OCI-LY1 (cell line): ENCODE measurements around the gene ARHGDIB.
A peak's percentile ranks its signal among the peaks of the same experiment; 100 is the strongest.

Experiments used
- H2AFZ ChIP-seq: fragments of 200-600 bp; sonication (generic), shearing (Covaris generic); 2 replicates; pipeline ENCODE4 v1.6.0; 2014; ENCODE audit warnings: antibody characterized with exemption, mild to moderate bottlenecking, low read length
- H3F3A ChIP-seq: fragments of 200-600 bp; sonication (generic), shearing (Covaris generic); 2 replicates; pipeline ENCODE4 v1.6.0; 2014; ENCODE audit warnings: mild to moderate bottlenecking, antibody characterized with exemption, low read length, moderate library complexity; ENCODE audit not compliant: insufficient read depth
- H3K27ac ChIP-seq: fragments of 200-600 bp; sonication (generic); 2 replicates; pipeline ENCODE4 v1.5.1; 2014; ENCODE audit warnings: low read length, mixed run types, mild to moderate bottlenecking, low read depth; ENCODE audit not compliant: poor library complexity, severe bottlenecking
- H3K27me3 ChIP-seq: fragments of 200-600 bp; sonication (generic); 2 replicates; pipeline ENCODE4 v1.6.0; 2014; ENCODE audit warnings: antibody characterized with exemption, mild to moderate bottlenecking, low read length, moderate library complexity; ENCODE audit not compliant: insufficient read depth
- H3K36me3 ChIP-seq: fragments of 200-600 bp; sonication (generic); 2 replicates; pipeline ENCODE4 v1.6.1; 2014; ENCODE audit warnings: mild to moderate bottlenecking, antibody characterized with exemption, low read length, moderate library complexity, mixed read lengths; ENCODE audit not compliant: insufficient read depth
- H3K4me1 ChIP-seq: fragments of 200-600 bp; sonication (generic); 2 replicates; pipeline ENCODE4 v1.5.1; 2014; ENCODE audit warnings: mild to moderate bottlenecking, low read length, moderate library complexity; ENCODE audit not compliant: insufficient read depth, severe bottlenecking
- H3K4me2 ChIP-seq: fragments of 200-600 bp; sonication (generic), shearing (Covaris generic); 2 replicates; pipeline ENCODE4 v1.6.1; 2014; ENCODE audit warnings: low read length
- H3K4me3 ChIP-seq: fragments of 200-600 bp; sonication (generic); 2 replicates; pipeline ENCODE4 v1.5.1; 2014; ENCODE audit warnings: low read length, low read depth, mild to moderate bottlenecking, mixed read lengths; ENCODE audit not compliant: poor library complexity, severe bottlenecking
- H3K79me2 ChIP-seq: fragments of 200-600 bp; shearing (Covaris generic); 2 replicates; pipeline ENCODE4 v1.6.1; 2016; ENCODE audit warnings: mixed run types, low read length, mixed read lengths; ENCODE audit not compliant: insufficient read depth
- H3K9ac ChIP-seq: fragments of 200-600 bp; sonication (generic), shearing (Covaris generic); 2 replicates; pipeline ENCODE4 v1.6.1; 2014; ENCODE audit warnings: mild to moderate bottlenecking, low read length, mixed read lengths
- H3K9me2 ChIP-seq: fragments of 200-600 bp; sonication (generic), shearing (Covaris generic); 2 replicates; pipeline ENCODE4 v1.6.1; 2014; ENCODE audit warnings: low read depth, mild to moderate bottlenecking, low read length, mixed read lengths
- H3K9me3 ChIP-seq: fragments of 200-600 bp; shearing (Covaris generic); 2 replicates; pipeline ENCODE4 v1.6.1; 2014; ENCODE audit warnings: low read length, mixed read lengths
- H4K20me1 ChIP-seq: fragments of 200-600 bp; sonication (generic), shearing (Covaris generic); 2 replicates; pipeline ENCODE4 v1.6.0; 2016; ENCODE audit warnings: mild to moderate bottlenecking, low read length; ENCODE audit not compliant: insufficient read depth
- EZH2 ChIP-seq: fragments of 200-600 bp; sonication (generic), shearing (Covaris generic); IDR thresholded peaks from 2 replicates; pipeline ENCODE4 v1.8.0; 2017; ENCODE audit warnings: borderline replicate concordance, mixed run types, mild to moderate bottlenecking, antibody characterized with exemption, low read length, moderate library complexity, mixed read lengths
- TF ChIP-seq, protein P1 (sequence below): fragments of 200-600 bp; sonication (generic), shearing (Covaris generic); IDR thresholded peaks from 2 replicates; pipeline ENCODE4 v1.5.1; 2017; ENCODE audit warnings: mild to moderate bottlenecking, antibody characterized with exemption, low read length, moderate library complexity, mixed read lengths

The ARHGDIB gene

GRCh38 chr12:14937014-14937413 lies 24.4 kb downstream of the ARHGDIB start:
- Histone ChIP-seq H3K79me2 (no peaks in the 10 kb centered on the region), H3K36me3 (peaks cover 22% of the 10 kb centered on the region), H3K4me1 (peaks cover 7% of the 10 kb centered on the region), H2AFZ (no peak overlapping the region), H3K4me2 (no peak overlapping the region), H3K9me2 (no peaks in the 10 kb centered on the region), H3K4me3 (no peak overlapping the region), H3K9ac (no peak overlapping the region), H3K27ac (no peak overlapping the region), H3F3A (peaks cover 7% of the 10 kb centered on the region; the same call in 1 of the 2 replicates), H3K9me3 (no peaks in the 10 kb centered on the region), H3K27me3 (no peaks in the 10 kb centered on the region), H4K20me1 (no peaks in the 10 kb centered on the region)
- TF ChIP-seq EZH2, result no peak
- TF ChIP-seq, protein P1, sequence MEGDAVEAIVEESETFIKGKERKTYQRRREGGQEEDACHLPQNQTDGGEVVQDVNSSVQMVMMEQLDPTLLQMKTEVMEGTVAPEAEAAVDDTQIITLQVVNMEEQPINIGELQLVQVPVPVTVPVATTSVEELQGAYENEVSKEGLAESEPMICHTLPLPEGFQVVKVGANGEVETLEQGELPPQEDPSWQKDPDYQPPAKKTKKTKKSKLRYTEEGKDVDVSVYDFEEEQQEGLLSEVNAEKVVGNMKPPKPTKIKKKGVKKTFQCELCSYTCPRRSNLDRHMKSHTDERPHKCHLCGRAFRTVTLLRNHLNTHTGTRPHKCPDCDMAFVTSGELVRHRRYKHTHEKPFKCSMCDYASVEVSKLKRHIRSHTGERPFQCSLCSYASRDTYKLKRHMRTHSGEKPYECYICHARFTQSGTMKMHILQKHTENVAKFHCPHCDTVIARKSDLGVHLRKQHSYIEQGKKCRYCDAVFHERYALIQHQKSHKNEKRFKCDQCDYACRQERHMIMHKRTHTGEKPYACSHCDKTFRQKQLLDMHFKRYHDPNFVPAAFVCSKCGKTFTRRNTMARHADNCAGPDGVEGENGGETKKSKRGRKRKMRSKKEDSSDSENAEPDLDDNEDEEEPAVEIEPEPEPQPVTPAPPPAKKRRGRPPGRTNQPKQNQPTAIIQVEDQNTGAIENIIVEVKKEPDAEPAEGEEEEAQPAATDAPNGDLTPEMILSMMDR, result no peak

DNA sequence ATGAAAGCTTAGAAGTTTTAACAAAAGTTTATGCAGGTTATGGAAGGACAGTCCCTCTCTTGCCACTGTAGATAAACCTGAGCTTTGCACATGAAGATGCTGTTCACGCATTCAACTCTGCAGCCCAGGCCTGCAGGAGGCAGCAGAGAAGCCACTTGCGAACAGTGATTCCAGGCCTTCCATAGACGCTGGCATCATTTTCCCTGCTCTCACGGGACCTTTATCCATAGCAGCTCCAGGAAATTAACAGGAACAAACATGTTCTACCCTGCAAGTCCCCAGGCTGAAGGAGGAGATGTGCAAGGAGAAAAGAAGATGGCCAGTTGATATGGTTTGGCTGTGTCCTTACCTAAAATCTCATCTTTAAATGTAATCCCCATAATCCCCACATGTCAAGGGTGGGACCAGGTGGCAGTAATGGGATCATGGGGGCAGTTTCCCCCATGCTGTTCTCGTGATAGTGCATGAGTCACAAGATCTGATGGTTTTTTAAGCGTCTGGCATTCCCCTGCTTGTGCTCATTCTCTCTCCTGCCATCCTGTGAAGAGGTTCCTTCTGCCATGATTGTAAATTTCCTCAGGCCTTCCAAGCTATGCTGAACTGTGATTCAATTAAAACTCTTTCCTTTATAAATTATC lies 25.1 kb downstream of the ARHGDIB start:
- Histone ChIP-seq H3K9me3 (no peaks in the 10 kb centered on the region), H3K27ac (no peak overlapping the region), H3K4me3 (no peak overlapping the region), H3F3A (peaks cover 5% of the 10 kb centered on the region; the same call in 1 of the 2 replicates), H3K4me2 (no peak overlapping the region), H3K4me1 (peaks cover 7% of the 10 kb centered on the region), H3K9ac (no peak overlapping the region), H3K9me2 (no peaks in the 10 kb centered on the region), H4K20me1 (no peaks in the 10 kb centered on the region), H2AFZ (no peak overlapping the region), H3K36me3 (peaks cover 15% of the 10 kb centered on the region), H3K27me3 (no peaks in the 10 kb centered on the region), H3K79me2 (no peaks in the 10 kb centered on the region)
- TF ChIP-seq, protein P1, result peak; percentile 38; the same call in 1 of the 2 replicates
- no peak for TF ChIP-seq EZH2

- no peak overlapping the region for H2AFZ ChIP-seq
- peaks cover 5% of the 10 kb centered on the region; the same call in 1 of the 2 replicates for H3F3A ChIP-seq
- H3K36me3 ChIP-seq, result peaks cover 4% of the 10 kb centered on the region; the same call in 1 of the 2 replicates
- peaks cover 7% of the 10 kb centered on the region for H3K4me1 ChIP-seq
- no peaks in the 10 kb centered on the region for H3K9me2 ChIP-seq
- no peak overlapping the region for H3K4me3 ChIP-seq
- no peak overlapping the region for H3K4me2 ChIP-seq
- H3K27ac ChIP-seq, result no peak overlapping the region
- no peaks in the 10 kb centered on the region for H3K9me3 ChIP-seq
- H3K79me2 ChIP-seq, result no peaks in the 10 kb centered on the region
- no peaks in the 10 kb centered on the region for H3K27me3 ChIP-seq
- TF ChIP-seq EZH2, result no peak
- TF ChIP-seq, protein P1, result no peak
- no peaks in the 10 kb centered on the region for H4K20me1 ChIP-seq
- no peak overlapping the region for H3K9ac ChIP-seq
These were observed 26.4 kb downstream of the ARHGDIB start for GRCh38 chr12:14935031-14935430.
